Measurements from ENCODE around the gene C5. TPM values are rescaled to one million over a fixed set of nuclear protein-coding genes. Genes with fewer than 3 reads are reported as not detected.

C5 gene
- polyA plus RNA-seq, 1 of the 3 experiments (the other 2 are of a cell fraction): 1.8 TPM

DNA sequence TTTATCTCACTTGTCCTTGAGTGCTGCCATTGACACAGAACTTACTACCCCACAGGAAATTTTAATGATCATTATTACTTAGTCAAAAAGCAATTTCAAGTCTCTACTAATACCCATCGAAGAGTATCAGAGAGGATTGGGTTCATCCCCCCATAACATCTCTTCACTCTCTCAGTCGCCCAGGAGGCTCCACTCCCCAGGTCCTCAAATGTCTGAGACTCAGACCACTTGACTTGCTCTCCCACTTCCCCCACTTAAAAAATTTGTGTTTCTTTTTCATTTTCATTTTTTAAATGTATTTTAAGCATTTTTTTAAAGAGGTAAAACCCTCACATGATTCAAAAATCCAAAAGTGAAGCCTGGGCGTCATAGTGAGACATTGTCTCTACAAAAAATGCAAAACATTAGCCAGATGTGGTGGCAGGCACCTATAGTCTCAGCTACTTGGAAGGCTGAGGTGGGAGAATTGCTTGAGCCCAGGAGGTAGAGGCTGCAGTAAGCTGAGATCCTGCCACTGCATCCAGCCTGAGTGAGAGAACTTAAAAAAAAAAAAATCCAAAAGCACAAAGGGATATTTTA, 66.7 kb downstream of the C5 start:
- ChIA-PET POLR2A (no interaction called here), CTCF (interaction anchor here (3.3 to 5.0 kb wide), 3 partner anchors 18 to 78 kb away, joined by 23 to 38 read pairs (median 23); no protein-coding TSS in a partner anchor)
- no peak overlapping the region for H3K4me3 ChIP-seq (ENCODE audit: low read depth in 2 of 2, low read length in 1 of 2)
- H3K36me3 ChIP-seq (replicated peaks in 1 of 2; ENCODE audit: control insufficient read depth in 1 of 2, insufficient read depth in 2 of 2, low read length in 1 of 2): no peaks in the 10 kb centered on the region
- H3K27ac ChIP-seq (ENCODE audit: low read depth in 2 of 2, low read length in 1 of 2): no peak overlapping the region
- H4K20me1 ChIP-seq (ENCODE audit: insufficient read depth): no peaks in the 10 kb centered on the region
- no peaks in the 10 kb centered on the region for H3K9me2 ChIP-seq
- no peak overlapping the region for H3K4me2 ChIP-seq
- no peaks in the 10 kb centered on the region for H3K9me3 ChIP-seq
- WGBS (ENCODE audit: low lambda C conversion rate): 90% methylated on average over 3 of the region's 3 CpGs
- no peak overlapping the region for H2AFZ ChIP-seq (ENCODE audit: low read depth)
- peaks cover 5% of the 10 kb centered on the region for H3F3A ChIP-seq (replicated peaks; ENCODE audit: insufficient read depth)
- H3K27me3 ChIP-seq (ENCODE audit: insufficient read depth): no peaks in the 10 kb centered on the region
- TF ChIP-seq ELF1 (IDR thresholded peaks at IDR 0.05): no peak
- no peak for TF ChIP-seq YY1 (IDR thresholded peaks at IDR 0.05; ENCODE audit: low read depth)
- TF ChIP-seq, protein P1, sequence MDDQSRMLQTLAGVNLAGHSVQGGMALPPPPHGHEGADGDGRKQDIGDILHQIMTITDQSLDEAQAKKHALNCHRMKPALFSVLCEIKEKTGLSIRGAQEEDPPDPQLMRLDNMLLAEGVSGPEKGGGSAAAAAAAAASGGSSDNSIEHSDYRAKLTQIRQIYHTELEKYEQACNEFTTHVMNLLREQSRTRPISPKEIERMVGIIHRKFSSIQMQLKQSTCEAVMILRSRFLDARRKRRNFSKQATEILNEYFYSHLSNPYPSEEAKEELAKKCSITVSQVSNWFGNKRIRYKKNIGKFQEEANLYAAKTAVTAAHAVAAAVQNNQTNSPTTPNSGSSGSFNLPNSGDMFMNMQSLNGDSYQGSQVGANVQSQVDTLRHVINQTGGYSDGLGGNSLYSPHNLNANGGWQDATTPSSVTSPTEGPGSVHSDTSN (IDR thresholded peaks at IDR 0.05): no peak
- no peak for TF ChIP-seq CHD2 (IDR thresholded peaks at IDR 0.05; ENCODE audit: low read length, partially characterized antibody)
- TF ChIP-seq, protein P2, sequence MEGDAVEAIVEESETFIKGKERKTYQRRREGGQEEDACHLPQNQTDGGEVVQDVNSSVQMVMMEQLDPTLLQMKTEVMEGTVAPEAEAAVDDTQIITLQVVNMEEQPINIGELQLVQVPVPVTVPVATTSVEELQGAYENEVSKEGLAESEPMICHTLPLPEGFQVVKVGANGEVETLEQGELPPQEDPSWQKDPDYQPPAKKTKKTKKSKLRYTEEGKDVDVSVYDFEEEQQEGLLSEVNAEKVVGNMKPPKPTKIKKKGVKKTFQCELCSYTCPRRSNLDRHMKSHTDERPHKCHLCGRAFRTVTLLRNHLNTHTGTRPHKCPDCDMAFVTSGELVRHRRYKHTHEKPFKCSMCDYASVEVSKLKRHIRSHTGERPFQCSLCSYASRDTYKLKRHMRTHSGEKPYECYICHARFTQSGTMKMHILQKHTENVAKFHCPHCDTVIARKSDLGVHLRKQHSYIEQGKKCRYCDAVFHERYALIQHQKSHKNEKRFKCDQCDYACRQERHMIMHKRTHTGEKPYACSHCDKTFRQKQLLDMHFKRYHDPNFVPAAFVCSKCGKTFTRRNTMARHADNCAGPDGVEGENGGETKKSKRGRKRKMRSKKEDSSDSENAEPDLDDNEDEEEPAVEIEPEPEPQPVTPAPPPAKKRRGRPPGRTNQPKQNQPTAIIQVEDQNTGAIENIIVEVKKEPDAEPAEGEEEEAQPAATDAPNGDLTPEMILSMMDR (IDR thresholded peaks at IDR 0.05): no peak
- TF ChIP-seq MEF2A (IDR thresholded peaks at IDR 0.05; ENCODE audit: borderline replicate concordance, low read depth): no peak
- H3K4me1 ChIP-seq (ENCODE audit: control insufficient read depth in 1 of 2, insufficient read depth in 2 of 2, low read depth in 1 of 2, low read length in 1 of 2): peaks cover 0 to 2% of the 10 kb centered on the region in 2 experiments; a peak in 1 of 4 replicates
- no peaks in the 10 kb centered on the region for H3K79me2 ChIP-seq (ENCODE audit: insufficient read depth)
- no peak overlapping the region for H3K9ac ChIP-seq
- DNase-seq: no peak

DNA sequence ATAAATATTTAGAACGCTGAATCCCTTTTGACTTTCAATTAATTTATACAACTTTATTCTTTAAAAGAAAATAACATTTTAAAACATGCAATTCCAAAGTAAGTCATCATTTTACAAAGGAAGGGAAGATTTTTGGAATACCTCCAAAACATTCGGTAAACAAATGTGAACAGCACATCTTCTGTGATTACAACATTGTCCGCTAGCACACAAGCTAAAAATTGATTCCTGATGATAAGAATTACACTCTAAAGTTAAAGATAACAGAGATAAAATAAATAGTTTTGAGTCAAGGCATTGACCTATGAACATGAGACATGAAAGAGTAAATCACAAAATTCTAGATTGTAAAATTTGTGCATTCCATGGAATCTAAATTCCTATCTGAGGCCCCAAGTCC, 67.2 kb downstream of the C5 start:
- H3F3A ChIP-seq (replicated peaks; ENCODE audit: insufficient read depth): peaks cover 5% of the 10 kb centered on the region
- H3K9me2 ChIP-seq: no peaks in the 10 kb centered on the region
- no peaks in the 10 kb centered on the region for H3K79me2 ChIP-seq (ENCODE audit: insufficient read depth)
- POLR2A ChIA-PET: no interaction called here
- H3K36me3 ChIP-seq (replicated peaks in 1 of 2; ENCODE audit: control insufficient read depth in 1 of 2, insufficient read depth in 2 of 2, low read length in 1 of 2): no peaks in the 10 kb centered on the region
- no peak overlapping the region for H3K27ac ChIP-seq (ENCODE audit: low read depth in 2 of 2, low read length in 1 of 2)
- no peak overlapping the region for H2AFZ ChIP-seq (ENCODE audit: low read depth)
- H3K27me3 ChIP-seq (ENCODE audit: insufficient read depth): no peaks in the 10 kb centered on the region
- 72% methylated on average over 3 of the region's 3 CpGs for WGBS (ENCODE audit: low lambda C conversion rate)
- no peak overlapping the region for H3K9ac ChIP-seq
- no peak for DNase-seq
- TF ChIP-seq FOXM1 (IDR thresholded peaks at IDR 0.05; ENCODE audit: low read depth): no peak
- no peak for TF ChIP-seq FOXJ3 (CRISPR knock-in tag; IDR thresholded peaks at IDR 0.05)
- H3K4me2 ChIP-seq: no peak overlapping the region
- CTCF ChIA-PET: interaction anchor here (0.8 to 5.1 kb wide), 7 partner anchors 16 to 109 kb away, joined by 3 to 42 read pairs (median 5); no protein-coding TSS in a partner anchor
- H3K4me3 ChIP-seq (ENCODE audit: low read depth in 2 of 2, low read length in 1 of 2): no peak overlapping the region
- H3K9me3 ChIP-seq: no peaks in the 10 kb centered on the region
- H4K20me1 ChIP-seq (ENCODE audit: insufficient read depth): no peaks in the 10 kb centered on the region
- peaks cover 0 to 2% of the 10 kb centered on the region in 2 experiments; a peak in 1 of 4 replicates for H3K4me1 ChIP-seq (ENCODE audit: control insufficient read depth in 1 of 2, insufficient read depth in 2 of 2, low read depth in 1 of 2, low read length in 1 of 2)

DNA sequence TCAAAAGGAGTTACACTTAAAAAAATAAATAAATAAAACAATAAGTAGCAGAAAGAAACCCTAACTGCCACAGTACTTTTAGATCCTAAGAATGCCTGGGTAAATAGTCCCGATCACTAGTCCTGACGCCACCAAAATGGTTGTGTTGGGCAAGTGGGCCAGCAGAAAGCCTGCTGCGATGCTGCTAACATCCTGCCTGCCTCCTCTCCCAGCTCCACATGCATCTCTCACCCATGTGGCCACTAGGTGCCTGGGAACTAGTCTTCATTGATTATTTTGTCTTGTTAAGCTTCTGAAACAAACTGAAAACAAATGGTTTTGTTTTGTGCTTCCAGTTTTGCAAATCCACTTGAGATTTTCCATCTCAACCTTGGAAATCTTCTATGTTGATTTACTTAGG, 69.1 kb downstream of the C5 start:
- H2AFZ ChIP-seq (ENCODE audit: low read depth): no peak overlapping the region
- DNase-seq: no peak
- no peaks in the 10 kb centered on the region for H3K36me3 ChIP-seq (replicated peaks in 1 of 2; ENCODE audit: control insufficient read depth in 1 of 2, insufficient read depth in 2 of 2, low read length in 1 of 2)
- H3F3A ChIP-seq (replicated peaks; ENCODE audit: insufficient read depth): peaks cover 5% of the 10 kb centered on the region
- H3K9me2 ChIP-seq: no peaks in the 10 kb centered on the region
- H3K4me1 ChIP-seq (ENCODE audit: control insufficient read depth in 1 of 2, insufficient read depth in 2 of 2, low read depth in 1 of 2, low read length in 1 of 2): peaks cover 0 to 2% of the 10 kb centered on the region in 2 experiments; a peak in 1 of 4 replicates
- no peaks in the 10 kb centered on the region for H3K9me3 ChIP-seq
- H3K79me2 ChIP-seq (ENCODE audit: insufficient read depth): no peaks in the 10 kb centered on the region
- H3K9ac ChIP-seq: no peak overlapping the region
- POLR2A ChIA-PET: no interaction called here
- H4K20me1 ChIP-seq (ENCODE audit: insufficient read depth): no peaks in the 10 kb centered on the region
- CTCF ChIA-PET: interaction anchor here (0.9 to 5.1 kb wide), 21 partner anchors 9 to 225 kb away, joined by 3 to 42 read pairs (median 5); no protein-coding TSS in a partner anchor
- H3K27ac ChIP-seq (ENCODE audit: low read depth in 2 of 2, low read length in 1 of 2): no peak overlapping the region
- no peak overlapping the region for H3K4me3 ChIP-seq (ENCODE audit: low read depth in 2 of 2, low read length in 1 of 2)
- no peaks in the 10 kb centered on the region for H3K27me3 ChIP-seq (ENCODE audit: insufficient read depth)
- no peak overlapping the region for H3K4me2 ChIP-seq
- 97% methylated on average over 3 of the region's 3 CpGs for WGBS (ENCODE audit: low lambda C conversion rate)
- no peak for TF ChIP-seq NFIC (IDR thresholded peaks at IDR 0.05; ENCODE audit: borderline replicate concordance)
- TF ChIP-seq, protein P3, sequence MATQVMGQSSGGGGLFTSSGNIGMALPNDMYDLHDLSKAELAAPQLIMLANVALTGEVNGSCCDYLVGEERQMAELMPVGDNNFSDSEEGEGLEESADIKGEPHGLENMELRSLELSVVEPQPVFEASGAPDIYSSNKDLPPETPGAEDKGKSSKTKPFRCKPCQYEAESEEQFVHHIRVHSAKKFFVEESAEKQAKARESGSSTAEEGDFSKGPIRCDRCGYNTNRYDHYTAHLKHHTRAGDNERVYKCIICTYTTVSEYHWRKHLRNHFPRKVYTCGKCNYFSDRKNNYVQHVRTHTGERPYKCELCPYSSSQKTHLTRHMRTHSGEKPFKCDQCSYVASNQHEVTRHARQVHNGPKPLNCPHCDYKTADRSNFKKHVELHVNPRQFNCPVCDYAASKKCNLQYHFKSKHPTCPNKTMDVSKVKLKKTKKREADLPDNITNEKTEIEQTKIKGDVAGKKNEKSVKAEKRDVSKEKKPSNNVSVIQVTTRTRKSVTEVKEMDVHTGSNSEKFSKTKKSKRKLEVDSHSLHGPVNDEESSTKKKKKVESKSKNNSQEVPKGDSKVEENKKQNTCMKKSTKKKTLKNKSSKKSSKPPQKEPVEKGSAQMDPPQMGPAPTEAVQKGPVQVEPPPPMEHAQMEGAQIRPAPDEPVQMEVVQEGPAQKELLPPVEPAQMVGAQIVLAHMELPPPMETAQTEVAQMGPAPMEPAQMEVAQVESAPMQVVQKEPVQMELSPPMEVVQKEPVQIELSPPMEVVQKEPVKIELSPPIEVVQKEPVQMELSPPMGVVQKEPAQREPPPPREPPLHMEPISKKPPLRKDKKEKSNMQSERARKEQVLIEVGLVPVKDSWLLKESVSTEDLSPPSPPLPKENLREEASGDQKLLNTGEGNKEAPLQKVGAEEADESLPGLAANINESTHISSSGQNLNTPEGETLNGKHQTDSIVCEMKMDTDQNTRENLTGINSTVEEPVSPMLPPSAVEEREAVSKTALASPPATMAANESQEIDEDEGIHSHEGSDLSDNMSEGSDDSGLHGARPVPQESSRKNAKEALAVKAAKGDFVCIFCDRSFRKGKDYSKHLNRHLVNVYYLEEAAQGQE (IDR thresholded peaks at IDR 0.05; ENCODE audit: low read depth, low read length): no peak
- TF ChIP-seq SIN3A (IDR thresholded peaks at IDR 0.05; ENCODE audit: borderline replicate concordance, low read depth, low read length): no peak
- TF ChIP-seq, protein P4, sequence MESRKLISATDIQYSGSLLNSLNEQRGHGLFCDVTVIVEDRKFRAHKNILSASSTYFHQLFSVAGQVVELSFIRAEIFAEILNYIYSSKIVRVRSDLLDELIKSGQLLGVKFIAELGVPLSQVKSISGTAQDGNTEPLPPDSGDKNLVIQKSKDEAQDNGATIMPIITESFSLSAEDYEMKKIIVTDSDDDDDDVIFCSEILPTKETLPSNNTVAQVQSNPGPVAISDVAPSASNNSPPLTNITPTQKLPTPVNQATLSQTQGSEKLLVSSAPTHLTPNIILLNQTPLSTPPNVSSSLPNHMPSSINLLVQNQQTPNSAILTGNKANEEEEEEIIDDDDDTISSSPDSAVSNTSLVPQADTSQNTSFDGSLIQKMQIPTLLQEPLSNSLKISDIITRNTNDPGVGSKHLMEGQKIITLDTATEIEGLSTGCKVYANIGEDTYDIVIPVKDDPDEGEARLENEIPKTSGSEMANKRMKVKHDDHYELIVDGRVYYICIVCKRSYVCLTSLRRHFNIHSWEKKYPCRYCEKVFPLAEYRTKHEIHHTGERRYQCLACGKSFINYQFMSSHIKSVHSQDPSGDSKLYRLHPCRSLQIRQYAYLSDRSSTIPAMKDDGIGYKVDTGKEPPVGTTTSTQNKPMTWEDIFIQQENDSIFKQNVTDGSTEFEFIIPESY (IDR thresholded peaks at IDR 0.05; ENCODE audit: borderline replicate concordance, low read depth): no peak
- no peak for TF ChIP-seq RXRA (IDR thresholded peaks at IDR 0.05; ENCODE audit: borderline replicate concordance, low read depth)

Data from SK-N-SH (cell line).